DND-41 (cell line): ENCODE results near the gene MCL1.

ENCODE experiments used
- ATAC-seq: fragments of 200-7000 bp; cut with Tn5 transposase; 3 replicates; pipeline ENCODE4 v1.9.1; 2021; ENCODE audit warnings: low read depth; ENCODE audit not compliant: insufficient read depth
- DNase-seq: peaks from one replicate; pipeline ENCODE4 v3.0.0-alpha.2; 2020
- H2AFZ ChIP-seq: 2 replicates; pipeline ENCODE4 v1.6.0; 2012; ENCODE audit warnings: low read depth, low read length
- H3K27ac ChIP-seq: 2 replicates; pipeline ENCODE4 v1.5.1; 2012; ENCODE audit warnings: low read length, inconsistent platforms
- H3K27me3 ChIP-seq: fragments of 200-600 bp; sonication (generic); 2 replicates; pipeline ENCODE4 v1.6.0; 2012; ENCODE audit warnings: low read length, mild to moderate bottlenecking, inconsistent platforms; ENCODE audit not compliant: insufficient read depth, poor library complexity
- H3K36me3 ChIP-seq: 2 replicates; pipeline ENCODE4 v1.5.1; 2012; ENCODE audit warnings: low read length, inconsistent platforms; ENCODE audit not compliant: insufficient read depth
- H3K4me1 ChIP-seq: 2 replicates; pipeline ENCODE4 v1.5.1; 2012; ENCODE audit warnings: mild to moderate bottlenecking, low read length; ENCODE audit not compliant: insufficient read depth
- H3K4me2 ChIP-seq: 2 replicates; pipeline ENCODE4 v1.6.0; 2012; ENCODE audit warnings: mild to moderate bottlenecking, moderate library complexity, low read length, inconsistent platforms; ENCODE audit not compliant: insufficient read depth
- H3K4me3 ChIP-seq, 2 experiments: fragments of 200-600 bp in 1 of 2; shearing (Covaris generic) in 1 of 2; 2 replicates each; pipeline ENCODE4 v1.5.1; 2012 to 2016; ENCODE audit warnings: inconsistent platforms in 2 of 2, low read length in 2 of 2, mild to moderate bottlenecking in 2 of 2, low read depth in 1 of 2, moderate library complexity in 1 of 2
- H3K79me2 ChIP-seq: 2 replicates; pipeline ENCODE4 v1.6.0; 2012; ENCODE audit warnings: low read length, inconsistent platforms; ENCODE audit not compliant: insufficient read depth
- H3K9ac ChIP-seq: 2 replicates; pipeline ENCODE4 v1.6.0; 2012; ENCODE audit warnings: low read depth, mild to moderate bottlenecking, inconsistent platforms, low read length, moderate library complexity
- H3K9me3 ChIP-seq: 2 replicates; pipeline ENCODE4 v1.5.1; 2012; ENCODE audit warnings: low read length, moderate library complexity, mild to moderate bottlenecking, inconsistent platforms; ENCODE audit not compliant: insufficient read depth, severe bottlenecking
- H4K20me1 ChIP-seq: 2 replicates; pipeline ENCODE4 v1.6.0; 2012; ENCODE audit warnings: low read length; ENCODE audit not compliant: insufficient read depth
- CTCF ChIP-seq: IDR thresholded peaks from 2 replicates; pipeline ENCODE4 v1.5.1; 2012; ENCODE audit warnings: borderline replicate concordance, low read length, moderate library complexity, mild to moderate bottlenecking; ENCODE audit not compliant: poor library complexity, severe bottlenecking; ENCODE audit errors: extremely low read depth
- EZH2 ChIP-seq: IDR thresholded peaks from 3 replicates; pipeline ENCODE4 v1.6.1; 2012; ENCODE audit warnings: borderline replicate concordance, low read depth, mild to moderate bottlenecking, moderate library complexity, low read length, inconsistent platforms; ENCODE audit not compliant: severe bottlenecking

The MCL1 gene

GRCh38 chr1:150544204-150544603 is 35.2 kb downstream of the MCL1 start:
- Histone ChIP-seq H2AFZ (no peak overlapping the region), H3K27ac (no peak overlapping the region), H3K4me2 (no peak overlapping the region), H3K9ac (no peak overlapping the region), H4K20me1 (no peaks in the 10 kb centered on the region), H3K36me3 (no peaks in the 10 kb centered on the region), H3K27me3 (peaks cover 3% of the 10 kb centered on the region), H3K79me2 (no peaks in the 10 kb centered on the region), H3K4me1 (0 out of 2 replicates have a peak, but pooled peaks cover 3% of the 10 kb centered on the region), H3K9me3 (no peaks in the 10 kb centered on the region), H3K4me3 (no peak overlapping the region)
- DNase-seq (no peak), ATAC-seq (no peak)
- TF ChIP-seq CTCF, result no peak
- no peak for TF ChIP-seq EZH2

- DNase-seq, result no peak
- no peak overlapping the region for H3K9ac ChIP-seq
- no peak overlapping the region for H3K4me2 ChIP-seq
- no peak overlapping the region for H3K4me3 ChIP-seq
- ATAC-seq, result no peak
- no peaks in the 10 kb centered on the region for H3K27me3 ChIP-seq
- no peaks in the 10 kb centered on the region for H3K9me3 ChIP-seq
- no peaks in the 10 kb centered on the region for H4K20me1 ChIP-seq
- H3K36me3 ChIP-seq, result no peaks in the 10 kb centered on the region
- H2AFZ ChIP-seq, result no peak overlapping the region
- no peaks in the 10 kb centered on the region for H3K4me1 ChIP-seq
- no peaks in the 10 kb centered on the region for H3K79me2 ChIP-seq
- H3K27ac ChIP-seq, result no peak overlapping the region
- TF ChIP-seq CTCF (no peak), EZH2 (no peak)
Measured at GRCh38 chr1:150543500-150544143, 35.8 kb downstream of the MCL1 start.

GRCh38 chr1:150537732-150538684 is 41.4 kb downstream of the MCL1 start:
- H4K20me1 ChIP-seq, result no peaks in the 10 kb centered on the region
- H3K9me3 ChIP-seq, result no peaks in the 10 kb centered on the region
- DNase-seq (no peak), ATAC-seq (no peak)
- H3K36me3 ChIP-seq, result no peaks in the 10 kb centered on the region
- no peak overlapping the region for H3K27ac ChIP-seq
- H3K4me2 ChIP-seq, result no peak overlapping the region
- no peak overlapping the region for H2AFZ ChIP-seq
- no peaks in the 10 kb centered on the region for H3K4me1 ChIP-seq
- TF ChIP-seq CTCF, result no peak
- TF ChIP-seq EZH2, result no peak
- no peaks in the 10 kb centered on the region for H3K79me2 ChIP-seq
- H3K27me3 ChIP-seq, result no peaks in the 10 kb centered on the region
- H3K4me3 ChIP-seq, result no peak overlapping the region
- H3K9ac ChIP-seq, result no peak overlapping the region
